Myocyte (in vitro differentiated cells): ENCODE measurements around the gene CREBBP. TPM values are rescaled to one million over a fixed set of nuclear protein-coding genes. Genes with fewer than 3 reads are reported as not detected.

Experiments used
- DNase-seq: peaks from one replicate; pipeline ENCODE4 v3.0.0-alpha.2; 2012; ENCODE audit warnings: low read depth
- total RNA-seq: library from RNA; depleted of rRNA; stranded (reverse); fragments of >200 nt; gene quantifications from 2 replicates; pipeline ENCODE4 v1.2.3, GENCODE V29; 2014

The CREBBP gene
- total RNA-seq, 1 donor from 2014 or later = 15.9 TPM

DNA sequence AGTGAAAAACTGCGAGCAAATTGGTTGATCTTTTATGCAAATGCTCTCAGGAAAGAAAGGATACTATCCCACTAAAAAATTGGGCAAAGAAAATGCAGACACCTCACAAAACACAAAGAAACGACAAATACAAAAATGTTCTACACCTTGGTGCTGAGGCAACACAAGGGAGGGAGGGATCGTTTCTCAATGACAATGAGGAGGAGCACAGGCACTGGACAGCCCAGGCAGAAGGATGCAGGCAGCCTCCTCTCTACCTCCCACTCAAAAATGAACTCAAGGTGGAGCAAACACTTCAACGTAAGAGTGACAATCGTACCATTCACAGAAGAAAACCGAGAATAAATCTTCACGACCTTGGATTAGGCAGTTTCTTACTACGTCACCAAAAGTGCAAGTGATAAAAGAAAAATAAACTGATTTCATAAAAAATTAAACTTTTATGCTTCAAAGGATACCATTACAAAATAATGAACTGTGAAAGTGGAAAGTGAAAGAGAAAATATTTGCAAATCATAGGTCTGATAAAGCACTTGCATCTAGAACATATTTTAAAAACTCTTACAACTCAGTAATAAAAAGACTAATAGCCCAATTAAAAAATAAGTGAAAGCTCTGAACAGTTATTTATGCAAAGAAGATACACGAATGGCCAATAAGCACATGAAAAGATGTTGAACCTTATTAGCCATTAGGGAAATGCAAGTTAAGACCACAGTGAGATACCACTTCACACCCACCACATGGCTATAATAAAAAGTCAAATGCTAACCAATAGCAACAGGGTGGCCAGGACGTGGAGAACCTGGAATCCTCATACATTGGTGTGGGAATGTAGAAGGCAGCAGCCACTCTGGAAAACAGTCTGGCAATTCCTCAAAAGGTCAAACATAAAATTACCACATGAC is 82.4 kb downstream of the CREBBP start:
- DNase-seq = no peak

DNA sequence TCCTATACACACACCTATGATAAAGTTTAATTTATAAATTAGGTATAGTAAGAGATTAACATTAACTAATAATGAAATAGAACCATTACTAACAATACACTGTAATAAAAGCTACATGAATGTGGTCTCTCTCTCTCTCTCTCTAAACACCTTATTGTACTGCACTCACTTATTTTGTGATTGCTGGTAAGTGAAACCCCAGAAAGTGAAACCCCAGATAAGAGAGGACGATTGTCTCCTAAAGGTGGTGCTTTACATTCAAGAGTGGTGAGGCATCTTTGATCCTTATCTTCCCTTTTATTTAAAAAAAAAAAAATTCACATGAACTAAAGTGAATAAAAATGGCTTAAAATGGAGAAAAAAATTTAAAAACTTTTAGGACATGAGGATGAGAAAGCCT is 83.0 kb downstream of the CREBBP start:
- DNase-seq = no peak

DNA sequence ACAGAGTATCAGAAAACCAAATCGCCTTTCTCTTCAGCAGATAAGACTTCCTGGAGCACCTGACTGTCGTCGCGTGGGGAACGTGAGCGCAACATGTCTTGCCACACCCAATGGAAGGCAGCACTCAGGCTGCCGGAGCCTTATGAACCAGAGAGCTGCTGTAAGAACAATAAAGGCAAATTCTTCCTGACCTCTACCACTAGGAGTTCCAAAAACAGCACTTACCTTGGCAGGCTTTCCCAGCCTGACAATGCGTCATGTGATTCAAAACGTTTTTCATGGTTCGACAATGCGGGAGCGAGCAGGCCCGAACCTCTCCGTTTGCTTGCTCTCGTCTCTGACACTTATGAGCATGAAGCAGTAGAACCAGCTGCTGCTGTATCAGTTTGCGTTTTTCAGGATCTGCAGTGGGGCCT is 87.3 kb downstream of the CREBBP start:
- DNase-seq = no peak

DNA sequence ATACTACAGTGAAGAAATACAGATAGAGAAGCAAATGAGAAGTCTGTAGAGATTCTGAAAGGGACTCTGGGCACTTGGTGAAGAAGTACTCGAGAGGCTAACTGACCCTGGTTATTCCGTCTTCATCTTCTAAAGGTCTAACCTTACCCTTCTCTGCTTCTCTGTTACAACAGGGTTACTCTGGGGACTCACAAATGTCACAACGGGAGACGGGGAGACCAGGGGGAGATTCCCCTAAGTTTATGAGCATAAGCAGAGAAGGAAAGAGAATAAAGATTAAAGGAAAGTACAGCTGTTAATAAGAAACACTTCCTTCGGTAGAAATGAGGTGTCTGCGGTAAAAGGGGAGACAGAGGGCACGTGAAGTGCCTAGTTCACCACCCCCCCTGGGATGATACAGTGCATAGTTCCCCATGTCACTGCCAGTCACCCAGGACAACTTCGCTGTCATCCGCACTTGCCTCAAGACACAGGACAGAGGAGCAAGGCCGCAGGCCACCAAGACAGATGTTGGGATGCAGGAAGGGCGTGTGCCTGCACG is 88.0 kb downstream of the CREBBP start:
- DNase-seq = no peak

DNA sequence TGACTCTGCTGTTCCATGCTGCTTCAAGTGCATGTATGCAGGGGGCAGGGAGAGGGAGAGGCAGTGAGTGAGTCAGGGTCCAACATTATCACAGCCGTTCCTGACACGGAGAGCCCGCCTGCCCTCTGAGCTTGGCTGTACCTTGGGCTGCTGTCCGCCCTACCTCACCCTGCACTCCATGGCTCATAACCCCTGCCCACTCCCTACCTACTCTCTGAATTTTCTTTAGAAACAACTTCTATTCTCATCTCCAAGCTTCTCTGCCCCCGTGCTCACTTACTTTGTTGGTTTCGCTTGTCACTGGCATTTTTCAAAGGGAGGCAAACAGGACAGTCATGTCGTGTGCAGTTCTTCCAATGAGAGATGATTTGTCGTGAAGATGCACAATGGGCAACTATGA is 88.8 kb downstream of the CREBBP start:
- DNase-seq = no peak

DNA sequence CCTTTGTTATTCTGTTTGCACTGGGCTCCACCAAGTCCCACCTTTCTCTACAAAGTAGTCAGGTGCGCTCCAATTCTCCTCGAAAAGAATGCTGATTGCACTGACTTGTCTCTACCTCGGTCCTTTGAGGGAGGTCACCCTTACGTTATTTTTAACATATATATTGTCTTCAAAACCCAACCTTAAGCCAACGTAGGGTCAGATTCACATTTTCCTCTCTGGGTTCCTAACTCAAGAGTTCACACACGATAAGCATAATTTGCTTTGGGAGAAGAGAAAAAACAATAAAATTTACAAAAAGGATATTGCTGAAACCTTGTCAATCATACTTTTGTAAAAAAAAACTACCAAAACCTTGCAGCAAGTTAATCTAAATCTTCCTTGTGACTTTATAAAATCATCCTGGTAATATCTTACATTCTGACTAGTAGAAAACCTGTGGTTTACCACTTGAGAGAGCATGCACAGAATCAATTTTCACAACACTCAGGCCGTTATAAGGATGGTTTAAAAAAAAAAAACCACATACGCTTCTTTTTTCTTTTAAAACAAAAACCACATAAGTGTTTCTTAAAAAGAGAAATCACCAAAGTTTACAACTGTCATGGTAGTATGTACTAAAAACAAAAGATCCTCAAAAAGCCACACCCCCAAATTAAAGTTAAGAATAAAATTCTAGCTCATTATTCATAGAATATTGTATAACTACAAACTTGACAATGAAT is 91.0 kb downstream of the CREBBP start:
- no peak for DNase-seq

DNA sequence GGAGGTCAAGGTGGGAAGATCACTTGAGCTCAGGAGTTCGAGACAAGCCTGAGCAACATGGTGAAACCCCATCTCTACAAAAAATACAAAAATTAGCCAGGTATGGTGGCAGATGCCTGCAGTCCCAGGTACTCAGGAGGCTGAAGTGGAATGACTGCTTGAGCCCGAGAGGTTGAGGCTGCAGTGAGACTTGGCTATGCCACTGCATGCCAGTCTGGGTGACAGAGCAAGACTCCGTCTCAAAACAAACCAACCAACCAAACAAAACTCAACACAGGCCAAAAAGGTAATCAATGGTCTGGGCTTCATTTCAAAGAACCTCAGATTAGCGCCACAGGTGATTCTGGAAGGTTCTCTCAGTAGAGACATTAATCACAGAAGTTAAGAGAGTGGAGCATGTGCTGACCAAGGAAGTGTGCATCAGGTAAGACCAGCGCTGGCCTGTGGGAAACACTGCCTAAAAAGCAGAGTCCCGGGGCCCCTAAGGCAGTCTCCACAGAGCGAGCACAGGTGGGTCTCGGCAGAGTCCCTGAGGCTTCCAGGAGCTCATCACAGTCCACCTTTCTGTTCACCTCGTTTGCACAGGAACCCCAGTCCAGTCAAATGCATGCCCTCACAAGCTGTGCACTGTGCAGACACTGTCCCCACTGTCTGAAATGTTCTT is 91.7 kb downstream of the CREBBP start:
- no peak for DNase-seq

DNA sequence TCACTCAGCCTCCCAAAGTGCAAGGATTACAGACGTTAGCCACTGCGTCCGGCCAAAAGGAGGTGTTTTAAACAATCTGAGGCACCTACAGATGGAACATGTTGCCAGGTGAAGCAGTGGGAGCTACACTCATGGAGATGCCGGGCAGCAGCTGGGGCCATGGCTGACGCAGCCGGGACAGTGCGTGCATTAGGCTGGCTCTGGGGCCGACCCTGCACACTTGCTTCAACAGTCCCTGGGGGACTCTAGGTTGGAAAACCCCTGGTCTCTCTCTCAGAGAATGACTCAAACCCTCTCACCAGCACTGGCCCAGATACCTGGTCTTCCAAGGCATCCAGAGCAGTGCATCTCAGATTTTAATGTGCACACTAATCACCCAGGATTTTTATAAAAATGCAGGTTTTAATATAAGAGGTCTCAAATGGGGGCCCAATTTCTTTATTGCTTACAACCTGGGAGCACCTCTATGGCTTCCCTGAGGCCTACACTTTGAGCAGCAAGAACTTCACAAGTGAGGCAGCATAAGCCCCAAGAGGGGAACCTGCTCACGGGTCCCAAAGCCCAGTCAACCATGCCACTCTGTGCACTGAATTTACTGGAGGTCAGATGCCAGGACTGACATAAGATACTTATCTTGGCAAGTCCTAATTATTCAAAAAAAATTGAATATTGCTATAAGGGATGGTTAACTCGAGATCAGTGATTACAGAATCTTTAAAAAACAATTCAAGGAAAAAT is 92.4 kb downstream of the CREBBP start:
- no peak for DNase-seq

DNA sequence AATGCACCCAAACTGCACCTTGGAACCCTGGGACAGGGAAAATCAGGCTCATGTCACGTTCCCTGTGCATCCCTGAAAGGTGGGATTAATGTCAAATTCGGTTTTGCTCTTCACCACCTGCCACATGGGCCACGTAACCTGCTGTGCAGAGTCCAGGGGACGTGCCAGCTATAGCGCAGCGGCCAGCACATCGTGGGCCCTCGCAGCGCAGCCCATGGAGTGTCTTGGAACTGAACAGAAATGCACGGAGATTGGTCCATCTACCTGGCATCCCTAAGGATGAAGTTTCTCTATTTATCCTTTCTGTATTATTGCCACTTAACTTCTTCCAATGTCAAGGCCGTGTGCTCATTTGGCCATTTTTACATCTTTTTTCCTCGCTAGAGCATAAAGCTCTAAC is 95.1 kb downstream of the CREBBP start:
- no peak for DNase-seq

DNA sequence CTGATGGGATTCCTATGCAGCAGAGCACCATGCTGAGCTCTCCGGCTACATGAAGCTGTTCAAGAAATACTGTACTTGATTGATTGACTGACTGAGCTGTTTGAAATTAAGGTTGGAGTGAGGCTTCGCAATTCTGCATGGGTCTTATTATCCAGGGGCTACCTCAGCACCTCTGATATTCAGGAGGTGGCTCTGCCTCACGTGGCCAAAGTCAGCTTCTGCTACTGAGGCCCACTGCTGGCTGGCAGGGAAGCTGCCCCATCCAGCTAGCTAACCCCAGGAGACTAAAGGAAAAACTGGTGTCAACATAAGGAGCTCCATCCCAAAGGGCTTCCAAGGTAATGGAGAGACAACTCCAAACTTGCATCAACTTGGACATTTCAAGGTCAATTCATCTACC is 97.0 kb downstream of the CREBBP start:
- DNase-seq = no peak

DNA sequence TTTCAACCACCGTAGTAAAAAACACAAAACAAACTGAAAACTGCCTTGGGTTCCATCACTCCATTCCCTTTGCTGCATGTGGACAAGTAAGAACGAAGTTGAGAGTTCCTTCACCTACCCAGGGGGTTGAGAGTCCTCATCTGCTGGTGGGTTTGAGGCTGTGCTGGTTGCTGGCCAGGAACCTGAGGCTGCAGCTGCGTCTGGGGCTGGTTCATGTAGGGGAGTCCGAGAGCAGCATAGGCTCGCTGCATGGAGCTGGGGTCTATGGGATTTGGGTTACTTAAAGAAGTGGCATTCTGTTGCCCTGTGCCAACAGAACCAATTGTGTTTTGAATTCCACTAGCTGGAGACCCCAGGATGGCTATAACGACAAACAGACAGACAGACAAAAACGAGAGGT is 97.9 kb downstream of the CREBBP start:
- no peak for DNase-seq

DNA sequence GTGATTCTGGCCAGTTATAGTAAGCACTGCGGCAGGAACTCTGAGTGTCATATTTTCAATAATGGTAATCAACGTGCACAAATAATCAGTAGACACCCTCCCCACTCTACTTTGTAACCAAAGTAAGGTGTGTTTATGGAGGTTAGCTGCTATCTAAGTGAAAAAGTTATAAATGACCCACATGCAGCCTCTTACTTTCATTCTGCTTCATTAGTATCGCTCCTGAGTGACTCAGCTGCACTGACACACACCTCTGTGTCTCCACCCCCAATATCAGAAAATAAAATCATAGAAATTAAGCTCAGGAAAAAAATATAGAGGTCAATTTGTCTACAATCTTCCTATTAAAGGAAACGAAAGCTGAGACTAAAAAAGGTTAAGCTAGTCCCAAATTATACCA is 99.1 kb downstream of the CREBBP start:
- no peak for DNase-seq

DNA sequence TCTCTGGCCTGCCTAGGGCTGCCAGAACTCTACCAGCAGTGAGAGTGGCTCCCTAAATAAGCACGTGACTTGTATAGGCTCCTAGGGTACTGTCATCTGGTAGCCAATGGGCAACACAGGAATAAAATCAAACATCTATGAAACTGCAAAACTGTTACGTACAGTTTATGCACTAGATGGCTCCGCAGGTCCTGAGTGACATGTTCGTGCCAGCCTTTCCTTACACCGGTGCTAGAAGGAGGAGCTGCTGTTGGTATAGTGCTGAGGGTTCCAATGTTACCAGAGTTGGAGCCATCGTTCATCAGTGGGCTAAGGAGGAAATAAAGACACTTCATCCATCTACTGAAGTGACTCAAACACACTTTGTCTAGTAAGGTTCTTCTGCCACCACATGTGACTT is 99.9 kb downstream of the CREBBP start:
- DNase-seq = peak; percentile 36

DNA sequence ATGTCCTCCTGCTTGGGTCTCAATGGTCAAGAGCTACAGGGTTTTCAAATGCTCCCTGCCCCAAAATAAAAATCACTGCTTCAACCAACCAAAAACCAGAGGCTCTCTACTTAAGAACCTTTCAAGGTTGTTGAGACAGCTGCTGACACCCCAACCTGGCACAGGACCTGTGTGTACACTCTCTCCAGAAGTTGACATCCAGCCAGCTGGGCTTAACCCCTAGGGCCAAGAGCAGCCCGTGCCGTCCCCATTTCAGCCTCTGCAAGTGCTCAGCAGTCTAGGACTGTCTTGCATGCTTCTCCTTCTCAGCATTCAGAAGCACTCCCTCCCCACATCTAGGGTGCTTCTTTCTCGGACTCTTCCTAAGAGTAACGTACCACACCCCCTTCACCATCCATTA is 104.2 kb downstream of the CREBBP start:
- no peak for DNase-seq

DNA sequence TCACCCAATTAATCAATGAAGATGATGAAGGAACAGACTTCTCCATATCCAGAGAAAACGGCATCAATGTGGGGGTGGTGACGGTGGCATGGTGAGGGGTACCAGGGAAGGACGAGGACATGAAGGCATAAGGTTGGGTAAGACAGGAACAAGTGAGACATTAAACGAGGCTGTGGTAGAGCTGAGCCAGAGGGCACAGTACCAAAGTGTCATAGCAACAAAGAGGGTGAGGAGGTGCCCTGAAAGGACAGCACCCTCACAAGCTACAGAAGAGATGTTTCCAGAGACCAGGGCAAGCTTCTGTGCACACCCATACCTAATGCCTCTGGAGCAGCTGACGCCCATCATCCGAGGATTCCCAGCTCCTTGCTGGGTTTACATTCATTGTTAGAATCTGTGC is 105.7 kb downstream of the CREBBP start:
- DNase-seq = no peak

DNA sequence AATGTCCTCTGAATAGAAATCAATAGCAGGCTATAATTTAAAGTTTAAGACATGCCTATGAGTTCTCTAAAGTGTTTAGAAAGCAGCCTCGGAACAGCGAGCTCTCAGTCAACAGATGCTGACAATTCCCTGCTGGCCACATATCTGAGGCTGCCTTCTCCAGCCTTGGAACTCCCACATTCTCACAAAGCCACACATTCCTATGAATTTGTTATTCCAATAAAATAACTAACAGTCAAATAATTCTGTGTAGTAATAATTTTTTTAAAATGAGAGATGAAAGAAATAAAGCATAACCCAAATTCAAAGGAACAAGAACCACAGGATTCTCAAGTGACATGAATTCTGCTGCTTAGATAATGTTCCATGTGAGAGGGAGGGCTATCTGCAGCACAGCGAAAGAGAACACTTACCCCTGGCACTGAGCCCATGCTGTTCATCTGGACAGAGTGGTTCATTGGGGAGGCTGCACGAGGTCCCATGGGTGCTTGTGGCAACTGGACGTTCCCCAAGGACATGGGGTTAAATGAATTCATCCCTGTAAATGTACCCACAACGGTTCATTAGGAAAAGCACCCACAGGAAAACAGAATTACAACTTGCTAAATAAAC is 106.3 kb downstream of the CREBBP start:
- peak; percentile 82 for DNase-seq

DNA sequence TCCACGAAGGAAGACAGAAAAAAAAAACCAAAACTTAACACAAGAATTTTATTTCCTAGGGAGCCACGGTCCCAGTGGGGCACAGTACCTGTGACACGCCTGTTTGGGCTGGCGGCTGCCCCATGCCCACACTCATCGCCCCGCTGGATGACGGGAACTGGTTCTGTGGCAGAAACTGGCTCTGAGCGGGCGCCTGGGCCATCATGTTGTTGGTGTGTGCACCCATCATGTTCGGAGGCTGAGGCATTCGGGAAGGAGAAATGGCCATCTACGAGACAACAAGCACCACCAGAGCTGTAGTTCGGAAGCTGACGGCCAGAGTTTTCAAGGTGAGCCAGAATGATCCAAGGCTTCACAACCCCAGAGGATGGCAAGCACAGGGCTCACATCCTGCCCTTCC is 106.8 kb downstream of the CREBBP start:
- no peak for DNase-seq

DNA sequence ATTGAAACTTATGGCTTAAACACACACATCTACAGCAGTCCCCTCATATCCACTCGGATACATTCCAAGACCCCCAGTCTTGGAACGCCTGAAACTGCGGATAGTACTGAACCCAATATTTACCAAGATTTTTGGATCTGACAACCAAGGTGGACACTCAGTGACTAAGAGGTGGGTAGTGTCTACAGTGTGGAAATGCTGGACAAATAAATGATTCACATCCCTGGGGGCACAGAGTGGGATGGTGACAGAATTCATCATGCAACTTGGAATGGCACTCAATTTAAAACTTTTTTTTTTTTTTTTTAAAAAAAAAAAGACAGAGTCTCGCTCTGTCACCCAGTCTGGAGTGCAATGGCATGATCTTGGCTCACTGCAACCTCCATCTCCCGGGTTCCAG is 109.0 kb downstream of the CREBBP start:
- no peak for DNase-seq

DNA sequence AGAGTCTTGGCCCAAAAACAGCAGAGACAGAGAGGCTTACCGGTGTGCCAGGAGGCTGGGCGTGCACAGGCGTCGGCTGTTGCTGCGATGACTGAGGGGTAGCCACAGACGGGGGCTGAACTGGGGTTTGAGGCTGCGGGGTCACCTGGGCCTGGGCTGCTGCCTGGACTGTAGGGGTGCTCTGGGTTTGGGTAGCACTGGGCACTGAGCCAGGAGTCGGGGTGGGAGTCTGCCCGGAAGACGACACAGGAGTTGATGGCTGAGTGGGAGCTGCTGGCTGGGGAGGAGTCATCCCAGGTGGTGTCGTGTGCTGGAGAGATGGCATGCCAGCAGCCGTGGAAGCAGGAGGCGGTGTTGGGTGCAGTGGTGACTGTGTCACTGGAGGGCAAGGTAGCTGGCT is 110.0 kb downstream of the CREBBP start:
- no peak for DNase-seq

DNA sequence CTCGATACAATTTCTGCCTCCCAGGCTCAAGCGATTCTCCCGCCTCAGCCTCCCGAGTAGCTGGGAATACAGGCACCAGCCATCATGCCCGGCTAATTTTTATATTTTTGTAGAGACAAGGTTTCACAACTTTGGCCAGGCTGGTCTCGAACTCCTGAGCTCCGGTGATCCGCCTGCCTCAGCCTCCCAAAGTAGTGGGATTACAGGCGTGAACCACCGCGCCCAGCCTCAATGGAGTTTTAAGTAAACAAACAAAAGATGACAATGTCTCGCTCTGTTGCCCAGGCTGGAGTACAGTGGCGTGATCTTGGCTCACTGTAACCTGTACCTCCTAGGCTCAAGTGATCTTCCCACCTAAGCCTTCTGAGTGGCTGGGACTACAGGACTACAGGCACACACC is 110.6 kb downstream of the CREBBP start:
- DNase-seq = no peak

DNA sequence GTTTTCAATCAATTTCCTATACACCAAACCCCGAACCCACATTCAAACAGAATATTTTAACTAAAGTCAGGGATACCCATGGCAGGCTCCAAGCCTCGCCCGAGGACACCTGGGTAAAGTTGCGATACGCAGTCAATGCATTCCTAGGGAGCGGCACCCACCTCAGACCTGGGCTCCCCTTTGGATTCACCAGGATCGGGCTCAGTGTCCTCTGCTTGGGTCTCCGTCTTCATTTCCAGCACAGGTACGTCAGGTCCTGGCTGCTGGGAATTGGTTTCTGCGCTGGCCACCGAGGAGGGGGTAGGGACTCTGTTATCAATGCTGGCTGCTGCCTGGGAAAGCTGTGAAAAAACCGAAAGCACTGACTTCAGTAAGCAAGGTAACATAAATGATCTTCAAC is 111.5 kb downstream of the CREBBP start:
- no peak for DNase-seq
